ENCODE measurements around the gene SECTM1.

The SECTM1 gene

GRCh38 chr17:82327289-82327688 lies 6.3 kb downstream of the SECTM1 start:
- no peaks in the 10 kb centered on the region for H3K27me3 ChIP-seq (ENCODE audit: control insufficient read depth, insufficient read depth, low read length)
- no peaks in the 10 kb centered on the region for H3K79me2 ChIP-seq
- no peaks in the 10 kb centered on the region for H3K36me3 ChIP-seq (ENCODE audit: control insufficient read depth, insufficient read depth, low read length)
- H3K4me1 ChIP-seq = peaks cover 5% of the 10 kb centered on the region
- H3K9ac ChIP-seq = no peak overlapping the region
- H3K9me3 ChIP-seq (ENCODE audit: control insufficient read depth, low read length) = no peaks in the 10 kb centered on the region
- H3K4me3 ChIP-seq (ENCODE audit: low read depth, low read length) = no peak overlapping the region
- H2AFZ ChIP-seq = no peak overlapping the region
- no peak overlapping the region for H3K4me2 ChIP-seq (ENCODE audit: low read length)
- H3K27ac ChIP-seq = no peak overlapping the region
- no peak for TF ChIP-seq CTCF (IDR thresholded peaks at IDR 0.05)

GRCh38 chr17:82325286-82326180 lies 8.0 kb downstream of the SECTM1 start:
- no peak overlapping the region for H3K4me3 ChIP-seq (ENCODE audit: low read depth, low read length)
- no peak overlapping the region for H3K27ac ChIP-seq
- H3K27me3 ChIP-seq (ENCODE audit: control insufficient read depth, insufficient read depth, low read length) = no peaks in the 10 kb centered on the region
- no peak overlapping the region for H3K9ac ChIP-seq
- no peak overlapping the region for H3K4me2 ChIP-seq (ENCODE audit: low read length)
- peaks cover 7% of the 10 kb centered on the region for H3K4me1 ChIP-seq
- no peak overlapping the region for H2AFZ ChIP-seq
- no peak for TF ChIP-seq CTCF (IDR thresholded peaks at IDR 0.05)
- no peaks in the 10 kb centered on the region for H3K36me3 ChIP-seq (ENCODE audit: control insufficient read depth, insufficient read depth, low read length)
- H3K79me2 ChIP-seq = no peaks in the 10 kb centered on the region
- H3K9me3 ChIP-seq (ENCODE audit: control insufficient read depth, low read length) = no peaks in the 10 kb centered on the region

- H2AFZ ChIP-seq = no peak overlapping the region
- no peak for TF ChIP-seq CTCF (IDR thresholded peaks at IDR 0.05)
- no peak overlapping the region for H3K27ac ChIP-seq
- H3K9ac ChIP-seq = no peak overlapping the region
- no peak overlapping the region for H3K4me3 ChIP-seq (ENCODE audit: low read depth, low read length)
- no peaks in the 10 kb centered on the region for H3K79me2 ChIP-seq
- peaks cover 2% of the 10 kb centered on the region for H3K4me1 ChIP-seq
- no peaks in the 10 kb centered on the region for H3K9me3 ChIP-seq (ENCODE audit: control insufficient read depth, low read length)
- H3K36me3 ChIP-seq (ENCODE audit: control insufficient read depth, insufficient read depth, low read length) = no peaks in the 10 kb centered on the region
- H3K4me2 ChIP-seq (ENCODE audit: low read length) = no peak overlapping the region
- H3K27me3 ChIP-seq (ENCODE audit: control insufficient read depth, insufficient read depth, low read length) = no peaks in the 10 kb centered on the region
Measured at GRCh38 chr17:82324566-82325285, 8.8 kb downstream of the SECTM1 start.

- Histone ChIP-seq H3K4me2 (ENCODE audit: low read length) (no peak overlapping the region), H3K79me2 (no peaks in the 10 kb centered on the region), H2AFZ (no peak overlapping the region), H3K9me3 (ENCODE audit: control insufficient read depth, low read length) (no peaks in the 10 kb centered on the region), H3K4me3 (ENCODE audit: low read depth, low read length) (no peak overlapping the region), H3K4me1 (peaks cover 2% of the 10 kb centered on the region), H3K9ac (no peak overlapping the region), H3K27ac (no peak overlapping the region), H3K27me3 (ENCODE audit: control insufficient read depth, insufficient read depth, low read length) (no peaks in the 10 kb centered on the region), H3K36me3 (ENCODE audit: control insufficient read depth, insufficient read depth, low read length) (no peaks in the 10 kb centered on the region)
- TF ChIP-seq CTCF (IDR thresholded peaks at IDR 0.05) = no peak
Measured at GRCh38 chr17:82323514-82324234, 9.9 kb downstream of the SECTM1 start.
